H7 (cell line): ENCODE results near the gene SULT4A1. TPM values are rescaled to one million over a fixed set of nuclear protein-coding genes. Genes with fewer than 3 reads are reported as not detected.

ENCODE experiments used
- DNase-seq: peaks from one replicate; pipeline ENCODE4 v3.0.0; 2012
- H3K27me3 ChIP-seq: 2 replicates; pipeline ENCODE4 v1.6.0; 2011; ENCODE audit warnings: mild to moderate bottlenecking, low read length; ENCODE audit not compliant: control insufficient read depth, insufficient read depth
- H3K36me3 ChIP-seq: replicated peaks from 2 replicates; pipeline ENCODE4 v1.5.1; 2011; ENCODE audit warnings: low read length; ENCODE audit not compliant: control insufficient read depth, insufficient read depth
- H3K4me3 ChIP-seq: 2 replicates; pipeline ENCODE4 v1.5.1; 2011; ENCODE audit warnings: low read depth, mild to moderate bottlenecking, control low read depth, low read length, moderate library complexity; ENCODE audit not compliant: insufficient read depth
- total RNA-seq: library from RNA; depleted of rRNA; stranded (reverse); fragments of >200 nt; shearing (Covaris generic); gene quantifications from 2 replicates; pipeline ENCODE4 v1.2.3, GENCODE V29; 2014

Gene SULT4A1
- total RNA-seq, 1 experiment from 2014 or later: 6.3 TPM

GRCh38 chr22:43827003-43827735, 35.1 kb downstream of the SULT4A1 start:
- DNase-seq: no peak
- no peaks in the 10 kb centered on the region for H3K27me3 ChIP-seq
- peaks cover 5% of the 10 kb centered on the region for H3K36me3 ChIP-seq
- H3K4me3 ChIP-seq: no peak overlapping the region

- Histone ChIP-seq H3K27me3 (no peaks in the 10 kb centered on the region), H3K4me3 (no peak overlapping the region), H3K36me3 (peaks cover 4% of the 10 kb centered on the region; the same call in 1 of the 2 replicates)
- peak; percentile 49 for DNase-seq
Measured at GRCh38 chr22:43826142-43827002, 35.9 kb downstream of the SULT4A1 start.

- H3K27me3 ChIP-seq: no peaks in the 10 kb centered on the region
- H3K36me3 ChIP-seq: peaks cover 2% of the 10 kb centered on the region; the same call in 1 of the 2 replicates
- no peak overlapping the region for H3K4me3 ChIP-seq
- DNase-seq: no peak
Measured at GRCh38 chr22:43825651-43826050, 36.7 kb downstream of the SULT4A1 start.

DNA sequence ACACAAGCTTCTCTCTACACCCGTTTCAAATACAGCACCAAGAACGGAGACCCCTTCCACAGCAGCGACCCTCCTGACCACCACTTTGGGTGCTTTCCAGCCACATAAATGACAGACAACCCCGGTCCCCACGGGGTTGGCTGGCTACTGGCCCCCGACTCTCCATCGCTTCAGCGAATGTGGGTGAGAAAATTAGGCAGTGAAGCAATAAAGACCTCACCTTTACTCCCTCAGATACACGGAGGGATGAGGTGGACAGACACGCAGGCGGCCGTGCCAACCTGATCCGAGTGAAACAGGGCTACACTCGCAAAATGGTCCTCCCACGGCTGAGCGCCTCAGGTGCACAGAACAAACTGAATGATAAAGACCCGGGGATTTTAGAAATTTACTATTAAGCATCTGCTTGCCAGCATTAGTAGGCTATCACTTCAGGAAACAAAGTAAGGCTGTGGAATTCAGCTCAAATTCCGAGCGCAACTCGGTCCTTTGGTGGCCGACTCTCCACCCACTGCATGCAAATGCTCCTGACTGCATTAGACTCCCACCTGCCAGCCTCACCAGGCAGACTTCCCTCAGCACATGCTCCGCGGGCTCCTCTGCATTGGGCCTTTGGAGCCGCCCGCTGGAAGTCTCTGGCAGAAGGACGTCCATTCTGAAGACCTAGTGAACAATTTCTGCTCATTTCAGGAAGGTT, 37.4 kb downstream of the SULT4A1 start:
- H3K4me3 ChIP-seq: no peak overlapping the region
- peak; percentile 66 for DNase-seq
- no peaks in the 10 kb centered on the region for H3K27me3 ChIP-seq
- peaks cover 2% of the 10 kb centered on the region; the same call in 1 of the 2 replicates for H3K36me3 ChIP-seq

DNA sequence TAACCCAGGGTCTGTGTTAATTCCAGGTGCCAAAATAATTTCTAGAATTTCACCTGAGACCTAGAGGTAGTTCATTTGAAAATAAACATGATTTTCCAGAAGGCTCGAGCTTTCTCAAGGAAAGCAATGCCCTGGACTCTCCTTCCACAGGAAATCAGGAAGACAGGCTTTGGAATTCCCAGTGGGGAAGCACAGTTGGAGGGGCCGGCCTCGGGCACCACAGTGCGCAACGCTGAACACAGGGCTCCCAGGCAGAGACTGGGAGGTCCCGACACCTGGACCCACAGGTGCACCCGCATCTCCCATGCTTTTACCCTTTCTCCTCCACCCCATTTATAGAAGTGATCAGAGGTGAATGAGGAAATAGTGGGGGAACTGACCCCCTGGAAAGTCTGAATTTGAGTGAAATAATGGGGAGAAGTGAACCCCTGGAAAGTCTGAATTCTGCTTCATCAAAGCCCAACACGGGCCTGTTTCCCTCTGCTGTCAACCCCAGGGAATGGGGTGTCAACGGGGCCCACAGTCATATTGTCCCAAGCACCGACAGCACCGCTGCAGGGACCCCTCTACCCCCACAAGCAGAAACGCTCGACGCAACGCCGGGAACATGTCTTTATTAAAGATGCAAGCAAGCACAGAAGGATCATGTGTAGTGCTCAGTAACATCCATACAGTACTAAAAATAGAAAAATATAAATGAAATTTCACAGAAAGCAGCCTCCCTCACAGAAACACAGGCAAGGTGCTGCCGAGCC, 38.2 kb downstream of the SULT4A1 start:
- Histone ChIP-seq H3K27me3 (no peaks in the 10 kb centered on the region), H3K4me3 (no peak overlapping the region), H3K36me3 (peaks cover 2% of the 10 kb centered on the region; the same call in 1 of the 2 replicates)
- peak; percentile 26 for DNase-seq

DNA sequence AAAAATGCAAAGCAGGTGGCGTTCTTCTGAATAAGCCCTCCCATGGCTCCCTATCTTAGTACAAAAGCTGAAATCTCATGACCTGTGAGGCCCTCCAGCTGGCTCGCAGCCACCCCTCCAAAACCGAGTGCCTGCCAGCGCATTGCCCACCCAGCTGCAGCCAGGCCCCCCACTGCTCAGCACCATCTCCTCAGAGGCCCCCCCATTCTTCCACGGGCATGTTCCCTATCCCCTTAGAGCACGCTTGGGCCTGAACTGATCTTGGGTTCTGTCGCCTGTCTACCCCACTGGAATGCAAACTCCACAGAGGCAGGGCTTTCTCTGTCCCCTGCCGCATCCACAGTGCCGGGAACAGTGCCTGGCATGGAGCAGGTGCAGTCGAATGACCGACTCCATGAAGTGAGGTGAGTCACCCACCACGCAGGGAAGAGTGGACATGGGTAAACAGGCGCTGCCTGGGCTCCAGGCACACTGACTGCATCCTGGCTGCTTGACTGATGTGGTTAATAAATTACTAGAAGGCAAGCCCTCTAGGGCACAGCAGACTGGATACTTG, 38.9 kb downstream of the SULT4A1 start:
- Histone ChIP-seq H3K27me3 (no peaks in the 10 kb centered on the region), H3K36me3 (peaks cover 2% of the 10 kb centered on the region; the same call in 1 of the 2 replicates), H3K4me3 (no peak overlapping the region)
- peak; percentile 72 for DNase-seq

DNA sequence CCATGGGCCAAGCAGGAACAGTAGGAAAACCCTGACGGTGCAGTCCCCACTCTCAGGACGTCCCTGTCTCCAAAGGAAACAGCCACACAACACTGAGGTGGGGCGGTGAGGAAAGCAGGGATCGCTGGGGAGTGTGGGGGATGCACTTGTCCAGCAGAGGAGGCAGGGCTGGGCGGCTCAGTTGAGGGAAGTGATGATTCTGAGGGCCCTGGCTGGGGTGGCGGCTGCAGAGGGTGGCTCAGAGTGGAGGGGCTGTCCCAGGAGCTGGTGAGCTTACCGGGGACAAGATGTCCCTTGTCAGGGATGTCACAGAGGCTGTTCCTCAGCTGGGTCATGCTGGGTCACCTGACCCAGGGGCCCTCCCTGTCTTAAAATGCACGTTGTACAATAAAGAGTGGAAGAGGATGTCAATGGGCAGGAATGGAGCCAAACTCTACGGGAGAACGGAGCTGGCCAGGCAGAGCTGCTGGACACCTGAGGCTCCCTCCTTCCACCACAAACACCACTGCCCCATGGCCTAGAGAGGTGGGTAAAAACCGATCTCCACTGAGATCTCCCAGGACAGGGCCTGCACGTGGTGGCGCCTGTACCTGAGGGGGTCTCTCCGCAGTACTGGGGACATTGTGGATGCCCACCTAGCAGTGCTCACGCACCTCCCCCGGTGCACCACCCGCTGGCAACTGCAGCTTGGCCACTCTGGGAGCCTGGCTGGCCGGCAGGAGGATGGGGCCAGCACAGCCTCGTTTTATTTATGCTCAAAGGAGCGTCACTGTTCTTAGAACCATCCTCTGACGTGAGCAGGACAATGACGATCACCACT, 40.5 kb downstream of the SULT4A1 start:
- Histone ChIP-seq H3K27me3 (no peaks in the 10 kb centered on the region), H3K36me3 (peaks cover 2% of the 10 kb centered on the region; the same call in 1 of the 2 replicates), H3K4me3 (no peak overlapping the region)
- peak; percentile 35 for DNase-seq

DNA sequence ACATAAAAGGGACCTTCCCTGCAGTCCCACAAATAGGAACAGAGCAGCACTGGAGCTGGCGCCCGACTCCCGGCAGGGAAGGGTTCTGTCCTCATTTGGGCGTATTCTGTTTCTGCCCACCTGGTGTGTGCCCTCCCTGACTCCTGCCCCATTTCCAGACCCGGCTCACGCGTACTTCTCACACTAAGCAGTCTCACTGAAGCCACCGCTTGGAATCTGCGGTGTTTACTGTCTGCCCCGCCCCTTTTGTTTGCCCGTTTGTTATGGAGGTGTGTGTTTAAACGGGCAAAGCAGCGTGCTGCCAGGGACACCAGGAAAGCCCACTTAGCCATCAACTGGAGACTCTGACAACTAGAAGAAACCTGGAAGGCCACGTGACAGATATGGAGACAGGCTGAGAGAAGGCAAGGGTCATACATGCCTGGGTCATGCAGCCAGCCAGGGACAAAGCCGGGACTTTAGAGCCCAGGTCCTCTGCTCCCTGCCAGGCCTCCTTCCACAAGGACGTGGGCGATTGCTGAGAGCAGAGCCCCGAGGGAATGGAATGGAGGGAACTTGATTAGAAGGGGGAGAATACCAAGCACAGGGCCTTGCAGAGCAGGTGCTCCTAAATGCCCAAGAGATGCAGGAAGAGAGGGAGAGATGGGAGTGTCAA, 41.5 kb downstream of the SULT4A1 start:
- Histone ChIP-seq H3K27me3 (no peaks in the 10 kb centered on the region), H3K4me3 (no peak overlapping the region), H3K36me3 (peaks cover 2% of the 10 kb centered on the region; the same call in 1 of the 2 replicates)
- peak; percentile 22 for DNase-seq

- no peak for DNase-seq
- H3K4me3 ChIP-seq: no peak overlapping the region
- no peaks in the 10 kb centered on the region for H3K27me3 ChIP-seq
- H3K36me3 ChIP-seq: no peaks in the 10 kb centered on the region
Measured at GRCh38 chr22:43819931-43820640, 42.2 kb downstream of the SULT4A1 start.

- Histone ChIP-seq H3K4me3 (no peak overlapping the region), H3K27me3 (no peaks in the 10 kb centered on the region), H3K36me3 (no peaks in the 10 kb centered on the region)
- no peak for DNase-seq
Measured at GRCh38 chr22:43819421-43819921, 42.8 kb downstream of the SULT4A1 start.

DNA sequence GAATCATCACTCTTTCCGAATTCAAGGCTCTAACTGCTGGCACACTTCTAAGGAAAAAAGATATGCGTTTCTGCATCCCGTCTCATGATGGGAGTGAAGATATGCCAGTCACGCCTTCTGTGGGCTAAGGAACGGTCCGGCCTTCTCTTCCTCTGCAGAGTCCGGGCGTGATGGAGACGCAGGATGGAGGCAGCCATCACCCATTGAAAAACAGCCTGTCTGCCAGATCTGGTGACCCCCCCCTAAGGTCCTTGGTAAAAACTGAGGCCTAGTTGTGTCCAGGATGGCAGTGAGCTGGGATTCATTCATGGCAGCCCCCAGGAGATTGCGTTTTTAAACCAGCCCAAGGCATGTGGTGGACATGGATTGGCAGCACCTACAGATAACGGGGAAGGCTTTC, 43.3 kb downstream of the SULT4A1 start:
- Histone ChIP-seq H3K4me3 (no peak overlapping the region), H3K27me3 (no peaks in the 10 kb centered on the region), H3K36me3 (no peaks in the 10 kb centered on the region)
- no peak for DNase-seq

- no peak for DNase-seq
- Histone ChIP-seq H3K36me3 (no peaks in the 10 kb centered on the region), H3K4me3 (no peak overlapping the region), H3K27me3 (no peaks in the 10 kb centered on the region)
Measured at GRCh38 chr22:43817402-43817801, 44.9 kb downstream of the SULT4A1 start.
